Natural killer cell treated with Interleukin-12 subunit alpha and Interleukin-12 subunit beta and Interleukin-15 and Interleukin-18, amount 100 ng/mL, for 72 hours (primary cell): ENCODE results near the gene BICD1. TPM values are rescaled to one million over a fixed set of nuclear protein-coding genes. Genes with fewer than 3 reads are reported as not detected.
A peak's percentile ranks its signal among the peaks of the same experiment; 100 is the strongest.

ENCODE experiments used
- ATAC-seq, 2 donors: fragments of 150-1000 bp; cut with Tn5 transposase in 1 of 2; sonication (Bioruptor Pico), chemical (Tn5 transposase) in 1 of 2; 2 replicates each; pipeline ENCODE4 v1.10.0; 2021
- DNase-seq: peaks from one replicate; pipeline ENCODE4 v3.0.0; 2022; ENCODE audit warnings: low spot score
- H3K27ac Mint-ChIP-seq, 2 donors: 1 replicate in 1 of 2; 2 replicates in 1 of 2; pipeline ENCODE4 v1.8.0; 2022; ENCODE audit warnings: mixed read lengths in 2 of 2, mild to moderate bottlenecking in 1 of 2, moderate library complexity in 1 of 2
- H3K27me3 Mint-ChIP-seq, 2 donors: 1 replicate in 1 of 2; 2 replicates in 1 of 2; pipeline ENCODE4 v1.8.0; 2022; ENCODE audit warnings: mixed read lengths in 2 of 2
- H3K36me3 Mint-ChIP-seq: one replicate; pipeline ENCODE4 v1.8.0; 2022; ENCODE audit warnings: mixed read lengths
- H3K4me1 Mint-ChIP-seq, 2 donors: 1 replicate in 1 of 2; 2 replicates in 1 of 2; pipeline ENCODE4 v1.8.0; 2022; ENCODE audit warnings: low read depth in 2 of 2, mixed read lengths in 2 of 2, mild to moderate bottlenecking in 1 of 2
- H3K4me3 Mint-ChIP-seq: one replicate; pipeline ENCODE4 v1.8.0; 2022; ENCODE audit warnings: mixed read lengths
- H3K9me3 Mint-ChIP-seq: 2 replicates; pipeline ENCODE4 v1.8.0; 2022; ENCODE audit warnings: mixed read lengths
- total RNA-seq, 2 donors: library from RNA; stranded (reverse); gene quantifications; one replicate each; pipeline ENCODE4 v1.2.3, GENCODE V29; 2022

The BICD1 gene
- total RNA-seq, 2 donors from 2014 or later: 16.6 to 34.4 TPM

DNA sequence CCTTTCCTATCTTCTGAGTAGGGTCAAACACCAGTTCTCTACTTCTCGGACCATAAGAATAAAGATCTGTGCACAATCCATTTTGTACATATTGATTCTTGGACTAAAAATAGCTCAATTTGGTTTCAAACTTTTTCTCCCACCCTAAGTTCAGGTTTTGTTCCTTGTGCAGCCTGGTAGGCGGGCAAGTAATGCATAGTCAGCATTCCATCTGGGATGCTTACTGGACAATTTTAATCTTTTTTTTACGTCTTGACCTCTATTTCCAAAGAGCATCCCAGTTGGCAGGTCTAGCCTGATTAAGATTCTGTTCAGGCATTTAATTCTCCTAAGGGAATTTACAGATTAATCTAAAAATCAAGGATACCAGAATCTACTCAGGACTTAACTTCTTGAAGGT, 126.9 kb downstream of the BICD1 start:
- Mint-ChIP-seq H3K4me1 (no peaks in the 10 kb centered on the region), H3K9me3 (no peaks in the 10 kb centered on the region), H3K27me3 (no peaks in the 10 kb centered on the region), H3K27ac (no peak overlapping the region), H3K36me3 (no peaks in the 10 kb centered on the region), H3K4me3 (no peak overlapping the region)
- DNase-seq (no peak), ATAC-seq (no peak)

DNA sequence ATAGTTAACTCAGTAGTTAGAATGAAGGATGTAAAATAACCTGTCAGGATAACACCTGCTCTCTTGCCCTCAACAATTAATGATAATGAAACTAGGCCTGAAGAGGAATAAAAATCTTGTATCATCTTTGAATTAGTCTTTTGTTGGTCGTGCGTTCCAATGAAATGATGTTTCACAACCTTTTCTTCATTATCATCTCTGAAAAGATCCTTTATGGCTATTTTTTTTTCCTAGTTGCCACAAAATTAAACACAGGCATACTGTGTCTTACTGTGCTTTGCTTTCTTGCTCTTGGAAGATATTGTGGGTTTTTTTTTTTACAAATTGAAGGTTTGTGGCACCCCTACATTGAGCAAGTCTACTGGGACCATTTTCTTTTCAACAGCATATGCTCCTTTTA, 128.6 kb downstream of the BICD1 start:
- no peak overlapping the region for H3K4me3 Mint-ChIP-seq
- H3K27ac Mint-ChIP-seq: no peak overlapping the region
- no peaks in the 10 kb centered on the region for H3K4me1 Mint-ChIP-seq

DNA sequence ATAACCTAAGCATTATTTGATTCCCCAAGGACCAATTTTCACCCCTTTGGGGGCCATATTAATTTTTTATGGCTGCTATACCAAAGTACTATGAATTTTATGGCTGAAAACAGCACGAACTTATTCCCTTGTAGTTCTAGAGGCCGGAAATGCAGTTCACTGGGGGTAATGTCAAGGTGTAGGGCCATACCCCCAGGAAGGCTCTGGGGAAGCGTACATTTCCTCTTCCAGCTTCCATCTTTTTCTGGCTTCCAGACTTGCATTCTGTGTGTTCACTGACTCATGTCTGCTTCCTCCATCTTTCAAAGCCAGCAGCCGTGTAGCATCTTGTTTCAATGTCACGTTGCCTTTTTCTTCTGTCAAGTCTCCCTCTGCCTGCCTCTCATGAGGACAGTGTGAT, 133.5 kb downstream of the BICD1 start:
- Mint-ChIP-seq H3K4me1 (no peaks in the 10 kb centered on the region), H3K27ac (no peak overlapping the region), H3K36me3 (no peaks in the 10 kb centered on the region), H3K9me3 (no peaks in the 10 kb centered on the region), H3K27me3 (no peaks in the 10 kb centered on the region), H3K4me3 (no peak overlapping the region)
- ATAC-seq: no peak
- DNase-seq: no peak

More for the DNA sequence above, 128.6 kb downstream of the BICD1 start:
- Mint-ChIP-seq H3K9me3 (no peaks in the 10 kb centered on the region), H3K27me3 (no peaks in the 10 kb centered on the region), H3K36me3 (no peaks in the 10 kb centered on the region)
- DNase-seq (no peak), ATAC-seq (no peak)

DNA sequence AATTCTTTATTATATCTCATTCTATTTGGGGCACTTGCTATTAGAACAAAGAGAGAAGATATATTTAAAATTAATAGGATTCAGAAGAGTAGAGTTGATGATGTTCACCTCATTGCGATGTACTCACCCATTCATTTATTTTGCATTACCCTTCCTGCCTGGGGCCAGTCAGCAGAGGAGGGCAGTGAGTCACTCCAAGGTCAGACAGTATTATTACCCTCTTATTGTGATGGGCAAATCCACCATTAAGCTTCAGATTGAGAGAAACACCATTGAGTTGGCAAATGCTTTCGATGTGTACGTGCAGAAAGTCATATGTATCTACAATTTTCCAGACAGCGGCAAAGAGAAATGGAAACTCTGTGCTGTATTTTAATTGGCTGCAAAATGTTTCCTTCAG, 134.2 kb downstream of the BICD1 start:
- Mint-ChIP-seq H3K4me1 (no peaks in the 10 kb centered on the region), H3K4me3 (no peak overlapping the region), H3K27ac (no peak overlapping the region), H3K9me3 (no peaks in the 10 kb centered on the region), H3K27me3 (no peaks in the 10 kb centered on the region), H3K36me3 (no peaks in the 10 kb centered on the region)
- ATAC-seq (no peak), DNase-seq (no peak)

GRCh38 chr12:32242641-32243040, 136.0 kb downstream of the BICD1 start:
- Mint-ChIP-seq H3K27me3 (no peaks in the 10 kb centered on the region), H3K4me3 (no peak overlapping the region), H3K36me3 (no peaks in the 10 kb centered on the region), H3K9me3 (no peaks in the 10 kb centered on the region), H3K27ac (no peak overlapping the region), H3K4me1 (no peaks in the 10 kb centered on the region)
- DNase-seq (no peak), ATAC-seq (no peak)

GRCh38 chr12:32248441-32249140, 141.9 kb downstream of the BICD1 start:
- H3K36me3 Mint-ChIP-seq: no peaks in the 10 kb centered on the region
- no peaks in the 10 kb centered on the region for H3K9me3 Mint-ChIP-seq
- DNase-seq (no peak), ATAC-seq (peak in 1 of 2 donors; percentile 33)
- no peaks in the 10 kb centered on the region for H3K4me1 Mint-ChIP-seq
- no peaks in the 10 kb centered on the region for H3K27me3 Mint-ChIP-seq
- H3K27ac Mint-ChIP-seq: no peak overlapping the region
- H3K4me3 Mint-ChIP-seq: no peak overlapping the region

DNA sequence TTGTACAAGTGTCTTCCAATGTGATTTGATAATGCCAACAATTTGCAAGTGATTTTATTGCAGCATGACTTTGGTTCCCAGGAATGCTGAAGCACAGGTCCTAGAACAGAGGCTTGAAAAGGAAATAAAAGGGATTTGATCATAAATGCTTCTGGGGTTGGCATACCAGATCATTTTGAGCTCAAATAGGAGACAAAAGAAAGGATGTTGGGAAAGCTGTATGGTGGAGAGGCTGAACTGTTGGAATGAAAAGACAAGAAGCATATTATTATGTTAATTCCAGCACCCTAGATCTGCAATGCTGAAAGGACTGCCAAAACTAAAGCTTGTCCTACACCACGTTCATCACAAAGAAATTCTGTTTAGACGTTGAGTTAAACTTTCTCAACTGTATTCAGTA, 143.1 kb downstream of the BICD1 start:
- Mint-ChIP-seq H3K4me3 (no peak overlapping the region), H3K36me3 (no peaks in the 10 kb centered on the region), H3K27me3 (no peaks in the 10 kb centered on the region), H3K27ac (no peak overlapping the region), H3K9me3 (no peaks in the 10 kb centered on the region), H3K4me1 (peaks cover 0 to 5% of the 10 kb centered on the region in 2 donors)
- DNase-seq (no peak), ATAC-seq (no peak)

DNA sequence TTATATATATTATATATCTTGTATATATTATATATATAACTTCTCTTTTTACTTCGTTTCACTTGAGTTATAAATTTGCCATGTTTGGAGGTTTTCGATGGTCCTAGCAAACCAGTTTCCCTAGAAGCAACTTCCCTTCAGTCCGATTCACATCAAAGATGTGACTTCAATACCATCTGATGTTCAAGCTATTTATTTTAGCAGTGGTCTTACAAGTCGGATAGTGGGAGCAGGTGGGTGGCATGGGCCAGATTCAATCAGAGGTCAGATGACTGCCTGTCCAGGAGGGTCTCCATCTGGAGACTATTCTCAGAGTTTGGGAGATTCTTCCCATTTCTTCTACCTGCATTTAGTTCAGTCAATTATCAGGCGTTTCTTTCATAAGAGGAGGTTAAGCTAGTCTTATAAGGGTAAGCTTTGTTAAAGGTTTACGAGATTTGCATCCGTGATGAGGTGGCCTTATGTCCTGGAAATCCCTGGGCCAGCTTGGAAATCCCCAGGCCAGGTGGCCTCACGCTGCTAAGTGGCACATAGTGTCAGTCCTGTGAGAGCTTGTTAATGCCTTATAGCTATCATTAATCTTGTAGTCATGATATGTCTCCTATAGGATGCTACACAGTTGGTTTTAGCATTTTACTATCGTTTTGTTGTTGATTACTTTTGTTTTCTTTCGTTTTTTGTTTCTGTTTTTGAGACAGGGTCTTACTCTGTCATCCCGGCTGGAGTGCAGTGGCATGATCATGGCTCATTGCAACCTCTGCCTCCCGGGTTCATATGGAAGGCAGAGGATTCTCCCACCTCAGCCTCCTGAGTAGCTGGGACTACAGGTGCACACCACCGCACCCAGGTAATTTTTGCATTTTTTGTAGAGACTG, 145.8 kb downstream of the BICD1 start:
- H3K4me3 Mint-ChIP-seq: no peak overlapping the region
- no peak overlapping the region for H3K27ac Mint-ChIP-seq
- DNase-seq (no peak), ATAC-seq (no peak)
- no peaks in the 10 kb centered on the region for H3K9me3 Mint-ChIP-seq
- H3K4me1 Mint-ChIP-seq: peaks cover 5 to 13% of the 10 kb centered on the region in 2 donors
- no peaks in the 10 kb centered on the region for H3K36me3 Mint-ChIP-seq
- no peaks in the 10 kb centered on the region for H3K27me3 Mint-ChIP-seq

DNA sequence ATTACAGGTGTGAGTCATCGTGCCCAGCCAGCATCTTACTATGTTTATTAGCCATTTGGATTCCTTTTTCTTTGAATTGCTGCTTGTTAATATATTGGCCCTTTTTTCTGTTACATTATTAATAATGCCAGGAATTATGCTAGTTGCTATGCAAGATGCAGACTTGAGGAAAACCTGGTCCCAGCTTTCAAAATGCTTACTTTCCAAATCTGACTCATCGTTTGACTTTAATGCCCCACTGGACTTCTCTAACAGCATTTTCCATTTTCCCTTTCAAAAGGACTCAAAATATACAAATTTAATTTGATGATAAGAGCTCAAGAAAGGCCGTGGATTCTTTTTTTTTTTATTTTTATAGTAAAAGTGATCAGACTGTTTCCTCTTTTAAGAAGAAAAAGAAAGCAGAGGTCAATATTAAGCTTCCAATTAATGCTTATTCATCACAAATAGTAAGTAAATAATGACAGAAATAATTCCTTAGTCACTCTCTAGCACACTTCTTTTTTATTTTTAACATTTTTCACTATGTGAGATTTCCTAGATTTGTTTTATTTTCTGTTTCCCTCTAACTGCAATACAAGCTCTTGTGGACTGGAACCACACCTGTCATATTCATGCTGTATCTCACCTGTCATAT, 146.6 kb downstream of the BICD1 start:
- no peak overlapping the region for H3K4me3 Mint-ChIP-seq
- ATAC-seq (no peak), DNase-seq (no peak)
- no peaks in the 10 kb centered on the region for H3K27me3 Mint-ChIP-seq
- H3K36me3 Mint-ChIP-seq: no peaks in the 10 kb centered on the region
- peaks cover 10 to 13% of the 10 kb centered on the region in 2 donors for H3K4me1 Mint-ChIP-seq
- H3K9me3 Mint-ChIP-seq: no peaks in the 10 kb centered on the region
- H3K27ac Mint-ChIP-seq: no peak overlapping the region

DNA sequence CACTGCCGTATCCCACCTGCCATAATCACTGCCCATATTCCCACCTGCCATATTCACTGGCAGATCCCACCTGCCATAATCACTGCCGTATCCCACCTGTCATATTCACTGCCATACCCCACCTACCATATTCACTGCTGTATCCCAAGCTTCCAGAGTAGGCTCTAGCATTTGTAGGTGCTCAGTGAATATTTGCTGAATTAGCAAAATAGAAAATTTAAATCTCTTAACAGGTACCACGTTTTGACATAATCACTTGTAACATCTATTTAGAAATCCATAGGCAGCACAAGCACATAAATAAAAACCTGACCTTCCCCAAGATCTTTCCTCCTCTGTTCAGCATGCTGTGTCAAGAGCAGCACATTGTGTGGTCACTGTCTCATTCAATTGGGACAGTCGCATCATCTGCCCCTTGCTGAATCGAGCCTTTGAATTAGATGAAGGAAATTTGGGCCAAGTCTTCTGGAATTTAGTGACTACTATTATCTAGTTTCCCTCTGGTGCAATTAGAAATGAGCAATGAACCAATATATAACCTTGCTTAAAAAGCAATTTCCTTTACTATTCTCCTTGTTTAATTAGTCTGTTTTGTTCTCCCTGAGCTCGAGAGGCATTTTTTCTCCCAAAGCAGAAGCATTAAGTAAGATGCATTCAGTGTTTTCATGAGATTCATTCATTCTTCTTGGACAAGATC, 147.8 kb downstream of the BICD1 start:
- H3K9me3 Mint-ChIP-seq: no peaks in the 10 kb centered on the region
- no peaks in the 10 kb centered on the region for H3K36me3 Mint-ChIP-seq
- H3K27me3 Mint-ChIP-seq: no peaks in the 10 kb centered on the region
- no peak for DNase-seq
- no peak for ATAC-seq
- H3K4me1 Mint-ChIP-seq: peaks cover 13 to 17% of the 10 kb centered on the region in 2 donors
- no peak overlapping the region for H3K27ac Mint-ChIP-seq
- H3K4me3 Mint-ChIP-seq: no peak overlapping the region

DNA sequence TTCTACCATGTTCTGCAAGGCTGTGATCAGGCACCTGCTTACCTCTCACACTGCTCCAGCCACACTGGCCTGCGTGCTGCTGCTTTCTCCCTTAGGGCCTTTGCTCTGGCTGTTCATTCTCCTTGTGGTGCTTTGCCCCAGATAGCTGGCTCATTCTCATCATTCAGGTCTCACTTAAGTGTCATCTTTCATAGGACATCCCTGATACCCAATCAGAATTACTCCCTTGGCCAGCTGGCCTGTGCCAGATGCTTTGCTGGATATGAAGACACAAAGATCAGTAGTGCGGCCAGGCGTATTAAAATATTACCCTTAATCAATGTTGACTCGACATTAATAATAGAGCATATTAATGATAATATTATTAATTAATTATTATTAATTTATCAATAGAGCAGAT, 148.9 kb downstream of the BICD1 start:
- no peaks in the 10 kb centered on the region for H3K27me3 Mint-ChIP-seq
- ATAC-seq: no peak
- H3K4me3 Mint-ChIP-seq: no peak overlapping the region
- DNase-seq: no peak
- H3K36me3 Mint-ChIP-seq: no peaks in the 10 kb centered on the region
- no peaks in the 10 kb centered on the region for H3K9me3 Mint-ChIP-seq
- peaks cover 13 to 17% of the 10 kb centered on the region in 2 donors for H3K4me1 Mint-ChIP-seq
- H3K27ac Mint-ChIP-seq: no peak overlapping the region

- Mint-ChIP-seq H3K27ac (peak overlapping the region in 1 of 2 donors; percentile 40), H3K36me3 (no peaks in the 10 kb centered on the region), H3K4me3 (no peak overlapping the region), H3K27me3 (no peaks in the 10 kb centered on the region), H3K4me1 (peaks cover 13 to 17% of the 10 kb centered on the region in 2 donors), H3K9me3 (no peaks in the 10 kb centered on the region)
- DNase-seq (no peak), ATAC-seq (peak in 1 of 2 donors; percentile 57)
Measured at GRCh38 chr12:32257695-32258496, 151.2 kb downstream of the BICD1 start.

DNA sequence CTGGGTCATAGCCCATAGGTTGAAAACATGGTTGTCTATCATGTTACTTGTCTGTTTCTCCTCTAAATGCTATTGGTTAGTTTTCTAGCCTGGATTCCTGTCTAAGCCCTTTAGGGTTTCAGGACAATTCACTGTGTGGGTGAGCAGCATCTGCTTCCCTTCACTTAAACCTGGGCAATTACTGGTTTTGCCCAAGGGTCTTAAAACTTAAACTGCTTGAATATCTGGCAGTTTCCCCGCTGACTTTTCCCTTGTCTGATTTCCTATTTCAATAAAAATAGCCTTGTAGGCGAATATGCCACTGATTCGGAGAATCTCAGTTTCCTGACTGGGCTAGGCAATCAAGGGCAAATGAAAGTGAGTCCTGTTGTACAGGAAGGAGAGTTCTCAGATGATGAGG, 154.0 kb downstream of the BICD1 start:
- ATAC-seq (no peak), DNase-seq (no peak)
- Mint-ChIP-seq H3K4me3 (no peak overlapping the region), H3K27ac (no peak overlapping the region), H3K4me1 (peaks cover 7 to 13% of the 10 kb centered on the region in 2 donors), H3K36me3 (no peaks in the 10 kb centered on the region), H3K9me3 (no peaks in the 10 kb centered on the region), H3K27me3 (no peaks in the 10 kb centered on the region)
